Pulmonary artery endothelial cell (primary cell): ENCODE measurements around the gene SPRR2B. TPM values are rescaled to one million over a fixed set of nuclear protein-coding genes. Genes with fewer than 3 reads are reported as not detected.
"Not testable (repeated sequence)": the region's sequence is repeated elsewhere in the genome, so short reads cannot be mapped to it uniquely, and the experiment has no call there.

Experiments used
- DNase-seq: peaks from one replicate; pipeline ENCODE4 v3.0.0-alpha.2; 2011; ENCODE audit warnings: low read depth, low spot score
- total RNA-seq: library from RNA; depleted of rRNA; stranded (reverse); fragments of >200 nt; gene quantifications from 2 replicates; pipeline ENCODE4 v1.2.3, GENCODE V29; 2014

Gene SPRR2B
- total RNA-seq, 1 donor from 2014 or later = not detected

DNA sequence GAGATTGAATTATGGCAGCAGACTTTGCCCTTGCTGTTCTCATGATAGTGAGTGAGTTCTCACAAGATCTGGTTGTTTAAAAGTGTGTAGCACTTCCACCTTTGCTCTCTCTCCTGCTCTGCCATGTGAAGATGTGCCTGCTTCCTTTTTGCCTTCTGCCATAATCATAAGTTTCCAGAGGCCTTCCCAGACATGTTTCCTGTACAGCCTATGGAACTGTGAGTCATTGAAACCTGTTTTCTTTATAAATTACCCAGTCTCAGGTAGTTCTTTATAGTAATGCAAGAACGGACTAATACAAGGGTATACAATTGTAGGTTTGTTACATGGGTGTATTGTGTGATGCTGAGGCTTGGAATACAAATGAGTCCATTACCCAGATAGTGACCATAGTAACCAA is 36.2 kb downstream of the SPRR2B start:
- no peak for DNase-seq

DNA sequence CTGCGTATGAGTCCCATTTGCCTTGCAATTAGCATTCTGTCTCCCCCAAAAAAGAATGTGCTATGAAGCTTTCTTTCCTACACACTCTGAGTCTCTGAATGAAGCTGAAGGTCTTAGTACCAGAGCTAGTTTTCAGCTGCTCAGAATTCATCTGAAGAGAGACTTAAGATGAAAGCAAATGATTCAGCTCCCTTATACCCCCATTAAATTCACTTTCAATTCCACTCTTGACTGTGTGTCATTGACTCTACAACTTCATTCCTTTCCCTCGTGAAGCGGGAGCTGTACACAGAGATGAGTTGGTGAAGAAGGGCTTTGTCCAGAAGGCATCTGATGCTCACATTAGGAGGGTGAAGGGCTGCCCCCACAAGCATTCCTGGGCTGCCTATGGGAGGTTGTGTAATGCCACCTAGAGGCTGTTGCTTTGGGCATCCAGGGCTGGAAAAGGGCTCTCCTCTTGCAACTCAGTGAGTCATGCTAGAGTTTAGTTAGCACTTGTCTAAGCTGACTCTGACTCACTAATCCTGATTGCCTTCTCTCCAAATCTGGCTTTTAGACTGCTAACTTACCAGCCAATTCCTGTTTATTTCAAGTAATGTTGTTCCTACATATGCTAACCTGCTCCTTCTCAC is 38.6 kb downstream of the SPRR2B start:
- no peak for DNase-seq

DNA sequence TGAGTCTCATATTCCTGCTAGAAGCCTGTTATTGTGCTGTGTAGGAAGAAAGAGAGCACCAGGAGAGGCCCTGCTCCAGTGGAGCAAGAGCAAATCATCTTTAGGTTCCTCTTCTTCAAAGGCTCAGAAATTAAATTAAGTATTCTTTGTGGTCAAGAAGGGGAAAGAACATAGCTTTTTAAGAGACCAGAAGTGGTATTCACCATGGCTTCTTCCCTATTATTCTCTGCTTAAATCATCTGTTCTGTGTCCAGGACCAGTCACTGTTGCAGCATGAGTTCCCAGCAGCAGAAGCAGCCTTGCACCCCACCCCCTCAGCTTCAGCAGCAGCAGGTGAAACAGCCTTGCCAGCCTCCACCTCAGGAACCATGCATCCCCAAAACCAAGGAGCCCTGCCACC is 39.3 kb downstream of the SPRR2B start:
- no peak for DNase-seq

DNA sequence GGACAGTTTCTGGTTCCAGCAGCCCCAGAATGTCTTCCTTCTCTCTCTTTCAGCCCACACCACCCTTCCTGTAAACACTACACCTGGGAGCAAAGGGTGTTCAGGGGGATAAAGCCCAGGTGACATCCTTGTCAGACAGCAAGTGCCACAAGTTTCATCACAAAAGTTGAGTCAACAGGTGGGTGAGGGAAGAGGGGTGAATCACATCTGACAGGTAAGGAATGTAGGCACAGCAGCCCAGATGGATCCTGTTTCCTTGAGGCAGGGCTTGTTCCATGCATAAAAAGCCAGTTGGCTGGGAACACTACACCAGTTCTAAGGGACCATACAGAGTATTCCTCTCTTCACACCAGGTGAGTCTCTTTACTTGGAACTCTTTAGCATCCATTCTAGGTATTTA is 40.5 kb downstream of the SPRR2B start, which contains the start of gene SPRR1B:
Gene SPRR1B (plus strand): TSS at position 309 of the 400 bp plus-strand sequence. CDS start 1,143 bp downstream, outside the sequence.
- no peak for DNase-seq

DNA sequence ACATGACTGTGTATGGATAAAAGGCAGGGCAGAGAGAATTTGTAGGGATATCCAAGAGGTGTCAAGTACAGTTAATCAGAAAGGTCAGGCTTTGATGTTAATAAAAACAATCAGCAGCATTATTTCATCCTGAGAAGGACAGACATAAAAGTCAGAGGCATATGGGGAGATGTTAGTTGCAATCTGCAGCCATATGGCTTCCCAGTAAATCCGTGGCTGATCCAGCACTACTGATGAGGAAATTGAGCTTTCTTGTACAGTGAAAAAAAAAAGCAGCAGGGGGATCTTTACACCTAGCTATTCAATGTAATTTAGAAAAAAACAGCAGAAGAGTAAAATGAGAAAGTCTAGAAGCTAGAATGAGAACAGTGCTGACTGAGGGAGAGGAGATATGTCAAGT is 42.6 kb downstream of the SPRR2B start:
- DNase-seq = no peak

DNA sequence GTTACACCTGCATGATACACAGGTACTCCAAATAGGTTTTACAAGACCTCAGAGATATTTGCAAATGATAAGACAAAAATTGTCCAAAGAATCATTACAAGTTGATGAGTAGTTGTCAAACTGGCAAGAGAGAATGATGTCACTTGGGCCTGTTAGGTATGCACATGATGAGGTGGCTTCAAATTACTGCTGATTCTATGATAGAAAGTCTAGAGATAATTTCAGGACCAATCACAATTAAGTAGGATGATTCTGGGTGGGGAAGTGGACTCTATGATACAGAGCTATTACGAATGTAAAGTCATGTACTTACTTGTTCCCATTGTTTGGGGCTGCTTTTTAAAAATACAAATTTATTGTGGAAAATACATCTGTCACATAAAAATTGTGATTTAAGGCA is 45.6 kb downstream of the SPRR2B start:
- no peak for DNase-seq

DNA sequence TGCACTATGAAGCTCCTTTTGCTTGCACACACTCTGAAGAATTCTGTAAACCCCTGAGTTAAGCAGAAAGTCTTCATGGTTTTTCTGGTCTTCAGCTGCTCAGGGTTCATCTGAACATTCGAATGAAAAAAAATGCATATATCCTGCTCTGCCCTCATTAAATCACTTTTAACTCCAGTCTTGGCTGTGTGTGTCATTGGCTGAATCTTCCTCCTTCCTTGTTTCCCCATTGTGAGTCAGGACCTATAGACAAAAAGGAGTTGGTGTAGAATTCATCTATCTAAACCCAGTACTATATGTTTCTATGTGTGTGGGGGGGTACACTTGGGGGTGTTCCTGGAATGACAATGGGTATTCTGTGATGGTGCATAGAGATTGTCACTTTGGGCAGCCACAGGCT is 47.0 kb downstream of the SPRR2B start:
- no peak for DNase-seq

DNA sequence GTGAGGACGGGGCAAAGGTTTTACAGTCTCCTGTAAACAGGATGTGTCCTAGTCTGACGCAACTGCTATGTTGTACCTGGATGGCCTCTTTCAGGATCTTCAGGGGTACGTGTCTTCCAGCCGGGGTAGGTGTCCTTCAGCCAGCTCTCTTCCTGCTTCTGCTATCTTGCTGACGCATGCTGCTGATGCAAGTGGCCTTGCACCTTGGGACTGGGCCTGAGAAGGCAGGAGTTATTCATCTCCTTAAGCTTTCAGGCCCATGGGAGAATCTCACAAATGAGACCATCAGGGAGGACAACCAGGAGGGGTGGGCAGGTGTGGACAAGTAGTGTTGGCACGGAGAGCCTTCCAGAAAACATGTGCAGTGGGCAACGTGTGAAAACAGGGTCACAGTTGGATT is 48.3 kb downstream of the SPRR2B start:
- DNase-seq = no peak

DNA sequence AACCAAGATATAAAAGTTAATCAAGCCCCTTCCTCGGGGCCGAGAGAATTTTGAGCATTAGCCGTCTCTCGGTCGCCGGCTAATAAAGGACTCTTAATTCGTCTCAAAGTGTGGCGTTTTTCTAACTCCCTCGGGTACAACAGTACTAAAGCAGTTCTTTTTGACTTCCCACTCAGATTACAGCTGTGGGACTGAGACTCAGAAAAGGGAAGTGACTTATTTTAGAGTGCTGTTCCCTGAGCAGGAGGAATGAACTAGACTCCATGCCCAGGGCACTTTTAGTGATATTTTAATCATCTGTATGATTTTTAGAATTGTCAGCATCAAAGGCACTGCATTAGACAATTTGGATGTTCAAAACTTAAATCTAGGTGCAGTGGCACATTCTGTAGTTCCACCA is 49.1 kb downstream of the SPRR2B start:
- not testable (repeated sequence) for DNase-seq

DNA sequence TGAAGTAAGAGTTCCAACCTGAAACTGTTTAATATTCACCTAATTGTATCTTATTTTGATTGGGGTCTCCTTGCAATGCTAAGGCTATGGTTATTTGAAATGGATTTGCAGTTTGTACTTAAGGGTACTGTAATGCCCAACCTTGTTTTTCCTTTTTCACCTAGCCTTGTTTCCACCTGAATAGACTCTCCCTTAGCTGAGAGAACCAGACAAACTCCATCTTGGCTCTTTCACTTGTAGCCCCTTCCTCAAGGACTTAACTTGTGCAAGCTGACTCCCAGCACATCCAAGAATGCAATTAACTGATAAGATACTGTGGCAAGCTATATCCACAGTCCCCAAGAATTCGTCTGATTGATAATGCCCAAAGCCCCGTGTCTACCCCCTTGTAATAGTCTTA is 49.6 kb downstream of the SPRR2B start:
- not testable (repeated sequence) for DNase-seq

Other genes with a start within 250 kb of the SPRR2B start
- not detected in 2 replicates for gene LCE1A, start 244.1 kb downstream of the SPRR2B start, total RNA-seq
- gene LCE6A, start 228.8 kb downstream of the SPRR2B start, total RNA-seq = not detected in 2 replicates
- gene LCE7A, start 211.6 kb downstream of the SPRR2B start, total RNA-seq = not detected in 2 replicates
- gene SMCP, start 193.3 kb downstream of the SPRR2B start, total RNA-seq = not detected in 2 replicates
- gene IVL, start 163.1 kb downstream of the SPRR2B start, total RNA-seq = under 0.01 TPM in 1 of 2 replicates, not detected in the other
- not detected in 2 replicates for gene SPRR5, start 124.4 kb downstream of the SPRR2B start, total RNA-seq
- gene SPRR4, start 101.0 kb downstream of the SPRR2B start, total RNA-seq = not detected in 2 replicates
- gene SPRR1A, start 87.5 kb downstream of the SPRR2B start, total RNA-seq = not detected in 2 replicates
- not detected in 2 replicates for gene SPRR3, start 69.9 kb downstream of the SPRR2B start, total RNA-seq
- gene SPRR1B, start 40.4 kb downstream of the SPRR2B start, total RNA-seq = not detected in 2 replicates
- gene SPRR2D, start 30.5 kb downstream of the SPRR2B start, total RNA-seq = not detected in 2 replicates
- not detected in 2 replicates for gene SPRR2A, start 14.1 kb downstream of the SPRR2B start, total RNA-seq
- gene SPRR2E, start 22.9 kb upstream of the SPRR2B start, total RNA-seq = not detected in 2 replicates
- gene SPRR2F, start 41.9 kb upstream of the SPRR2B start, total RNA-seq = not detected in 2 replicates
- not detected in 2 replicates for gene SPRR2G, start 79.3 kb upstream of the SPRR2B start, total RNA-seq
- not detected in 2 replicates for gene LELP1, start 131.8 kb upstream of the SPRR2B start, total RNA-seq
- gene PRR9, start 146.0 kb upstream of the SPRR2B start, total RNA-seq = not detected in 2 replicates
- gene LORICRIN, start 188.1 kb upstream of the SPRR2B start, total RNA-seq = not detected in 2 replicates
- not detected in 2 replicates for gene PGLYRP3, start 241.3 kb upstream of the SPRR2B start, total RNA-seq